ENCODE data around the gene CNTNAP2. TPM values are rescaled to one million over a fixed set of nuclear protein-coding genes. Genes with fewer than 3 reads are reported as not detected.

CNTNAP2 gene
- total and polyA plus RNA-seq, 2 of the 13 experiments (the other 11 are each of a cell fraction or from before 2014, with no cell fraction given) = 0.40 to 0.42 TPM

- Histone ChIP-seq H3K36me3 (replicated peaks in 1 of 2; ENCODE audit: control insufficient read depth in 1 of 2, insufficient read depth in 2 of 2, low read length in 2 of 2) (no peaks in the 10 kb centered on the region), H3K4me1 (ENCODE audit: insufficient read depth, low read length) (no peaks in the 10 kb centered on the region), H2AFZ (ENCODE audit: low read length) (no peak overlapping the region), H4K20me1 (ENCODE audit: insufficient read depth, low read length) (no peaks in the 10 kb centered on the region), H3K27me3 (ENCODE audit: control insufficient read depth in 1 of 2, insufficient read depth in 2 of 2, low read length in 2 of 2) (no peaks in the 10 kb centered on the region), H3K4me2 (ENCODE audit: low read depth, low read length) (no peak overlapping the region), H3K27ac (ENCODE audit: extremely low read length, insufficient read depth, low read length) (no peak overlapping the region), H3K9ac (ENCODE audit: insufficient read depth, low read depth, low read length) (no peak overlapping the region), H3K79me2 (ENCODE audit: insufficient read depth, low read length) (no peaks in the 10 kb centered on the region), H3K9me3 (ENCODE audit: low read length) (no peaks in the 10 kb centered on the region; the same call in none of the 2 replicates), H3K4me3 (replicated peaks in 1 of 3; ENCODE audit: insufficient read depth in 1 of 3, low read depth in 2 of 3, low read length in 3 of 3) (no peak overlapping the region)
- no peak for FAIRE-seq
- intact Hi-C loops (cut with micrococcal nuclease; ENCODE audit: unreplicated experiment) (no loop called here), in situ Hi-C loops (cut with HindIII; ENCODE audit: extremely low pct_ligation_motif_present, low pct_unique_long_range_greater_than_20kb) (no loop called here)
- TF ChIP-seq MAFF (IDR thresholded peaks at IDR 0.05; ENCODE audit: low read depth, low read length) (peak; percentile 40; the same call in 1 of the 2 replicates), MAFK (conservative IDR thresholded peaks at IDR 0.05 in 1 of 2, IDR thresholded peaks at IDR 0.05 in 1 of 2; ENCODE audit: low read length in 2 of 2) (peak in 1 of 2 experiments; percentile 61; a peak in 2 of 4 replicates), HDAC1 (CRISPR knock-in tag; IDR thresholded peaks at IDR 0.05) (no peak)
- no TSS peak for BruUV-seq (replicated peaks)
- DNase-seq (ENCODE audit: low spot score) = no peak
- ChIA-PET POLR2A (no interaction called here), CTCF (ENCODE audit: low intra/inter-chr PET ratio, low total read pairs) (no interaction called here)
- ATAC-seq = no peak
Measured at GRCh38 chr7:147173883-147174282, 1057.3 kb downstream of the CNTNAP2 start.

GRCh38 chr7:147182874-147183273, 1066.3 kb downstream of the CNTNAP2 start:
- Histone ChIP-seq H3K4me3 (replicated peaks in 1 of 3; ENCODE audit: insufficient read depth in 1 of 3, low read depth in 2 of 3, low read length in 3 of 3) (no peak overlapping the region), H3K4me1 (ENCODE audit: insufficient read depth, low read length) (no peaks in the 10 kb centered on the region), H3K36me3 (replicated peaks in 1 of 2; ENCODE audit: control insufficient read depth in 1 of 2, insufficient read depth in 2 of 2, low read length in 2 of 2) (no peaks in the 10 kb centered on the region), H2AFZ (ENCODE audit: low read length) (no peak overlapping the region), H3K27ac (ENCODE audit: extremely low read length, insufficient read depth, low read length) (no peak overlapping the region), H3K4me2 (ENCODE audit: low read depth, low read length) (no peak overlapping the region), H4K20me1 (ENCODE audit: insufficient read depth, low read length) (no peaks in the 10 kb centered on the region), H3K9ac (ENCODE audit: insufficient read depth, low read depth, low read length) (no peak overlapping the region), H3K27me3 (ENCODE audit: control insufficient read depth in 1 of 2, insufficient read depth in 2 of 2, low read length in 2 of 2) (no peaks in the 10 kb centered on the region), H3K79me2 (ENCODE audit: insufficient read depth, low read length) (no peaks in the 10 kb centered on the region), H3K9me3 (ENCODE audit: low read length) (peaks cover 33% of the 10 kb centered on the region; the same call in 1 of the 2 replicates)
- DNase-seq (ENCODE audit: low spot score) (no peak), FAIRE-seq (no peak), ATAC-seq (no peak)
- TF ChIP-seq ZBTB2 (CRISPR knock-in tag; IDR thresholded peaks at IDR 0.05; ENCODE audit: low read depth) (no peak), ZSCAN31 (CRISPR knock-in tag; IDR thresholded peaks at IDR 0.05; ENCODE audit: low read depth) (no peak), HOXA5 (CRISPR knock-in tag; IDR thresholded peaks at IDR 0.05) (no peak), TSC22D2 (CRISPR knock-in tag; IDR thresholded peaks at IDR 0.05; ENCODE audit: borderline replicate concordance) (no peak), GMEB2 (CRISPR knock-in tag; IDR thresholded peaks at IDR 0.05; ENCODE audit: low read depth) (no peak), FOSL2 (CRISPR knock-in tag; IDR thresholded peaks at IDR 0.05) (no peak), HNF1B (CRISPR knock-in tag; IDR thresholded peaks at IDR 0.05) (no peak), ZNF329 (CRISPR knock-in tag; IDR thresholded peaks at IDR 0.05; ENCODE audit: low read depth) (no peak)
- intact Hi-C loops (cut with micrococcal nuclease; ENCODE audit: unreplicated experiment) (no loop called here), in situ Hi-C loops (cut with HindIII; ENCODE audit: extremely low pct_ligation_motif_present, low pct_unique_long_range_greater_than_20kb) (no loop called here)
- ChIA-PET POLR2A (no interaction called here), CTCF (ENCODE audit: low intra/inter-chr PET ratio, low total read pairs) (no interaction called here)
- BruUV-seq (replicated peaks) = no TSS peak
